Testis (tissue), 2 donors: ENCODE measurements around the gene HEATR5B.

ENCODE experiments used
- CTCF ChIP-seq, 3 experiments: fragments of 450-650 bp in 2 of 3; fragments of 200-600 bp in 1 of 3; sonication (generic) in 1 of 3; IDR thresholded peaks; one replicate each; pipeline ENCODE4 v1.5.1; 2016 to 2019; ENCODE audit warnings: antibody characterized with exemption in 3 of 3, mild to moderate bottlenecking in 2 of 3, moderate library complexity in 1 of 3
- POLR2A ChIP-seq: fragments of 450-650 bp; IDR thresholded peaks from one replicate; pipeline ENCODE4 v1.6.1; 2017; ENCODE audit warnings: antibody characterized with exemption, mild to moderate bottlenecking, moderate library complexity

- TF ChIP-seq POLR2A, result no peak
- TF ChIP-seq CTCF (IDR thresholded peaks at IDR 0.05), result no peak
Measured at GRCh38 chr2:37059841-37060240, 24.3 kb downstream of the HEATR5B start.
